Endothelial cell of umbilical vein (primary cell): ENCODE results near the gene DYNLT1. TPM values are rescaled to one million over a fixed set of nuclear protein-coding genes. Genes with fewer than 3 reads are reported as not detected.

Experiments
- BruUV-seq: library from RNA; stranded (reverse); fragments of 400-500 nt; replicated peaks from 2 replicates; lab custom pipeline; 2021; lab: Mats Ljungman, UMichigan
- CTCF ChIA-PET: fragments of 300-600, 350-600 bp; sonication (Branson Sonifier 250); formaldehyde crosslinking; loops from one replicate; lab custom pipeline; 2021; ENCODE audit warnings: antibody characterized with exemption, inconsistent platforms; lab: Charles Lee
- POLR2A ChIA-PET: fragments of 300-600, 350-600 bp; sonication (Branson Sonifier 250); formaldehyde crosslinking; loops from one replicate; lab custom pipeline; 2021; ENCODE audit warnings: antibody characterized with exemption, inconsistent platforms; lab: Charles Lee
- DNase-seq: peaks from one replicate; pipeline ENCODE4 v3.0.0-alpha.2; 2011; ENCODE audit warnings: low read depth, low spot score
- FAIRE-seq: peaks from 2 replicates; lab custom pipeline; 2011; peaks lifted over from hg19 to GRCh38; lab: Jason Lieb, UNC
- H2AFZ ChIP-seq: 2 replicates; pipeline ENCODE4 v1.6.0; 2012; ENCODE audit warnings: low read depth, low read length, control low read depth, inconsistent platforms
- H3K27ac ChIP-seq: 2 replicates; pipeline ENCODE4 v1.5.1; 2011; ENCODE audit warnings: low read depth, mild to moderate bottlenecking, control low read depth, low read length, moderate library complexity; ENCODE audit not compliant: insufficient read depth
- H3K27me3 ChIP-seq, 2 experiments: 2 replicates each; pipeline versions ENCODE4 v1.6.0 to v1.6.1; 2011; ENCODE audit warnings: low read length in 2 of 2, mixed read lengths in 1 of 2; ENCODE audit not compliant: control insufficient read depth in 2 of 2, insufficient read depth in 2 of 2
- H3K36me3 ChIP-seq, 2 experiments: 2 replicates in 1 of 2; 3 replicates in 1 of 2; pipeline ENCODE4 v1.5.1; 2011; ENCODE audit warnings: low read length in 2 of 2, mild to moderate bottlenecking in 1 of 2, moderate library complexity in 1 of 2; ENCODE audit not compliant: control insufficient read depth in 2 of 2, insufficient read depth in 2 of 2; ENCODE audit errors: extremely low read depth in 1 of 2
- H3K4me1 ChIP-seq: 3 replicates; pipeline ENCODE4 v1.5.1; 2011; ENCODE audit warnings: mild to moderate bottlenecking, low read length; ENCODE audit not compliant: control insufficient read depth, insufficient read depth; ENCODE audit errors: extremely low read depth
- H3K4me2 ChIP-seq: 2 replicates; pipeline ENCODE4 v1.6.1; 2011; ENCODE audit warnings: low read length, control low read depth, mixed read lengths; ENCODE audit not compliant: insufficient read depth
- H3K4me3 ChIP-seq, 3 experiments: fragments of 200-600 bp in 1 of 3; sonication (generic), shearing (Covaris generic) in 1 of 3; replicated peaks in 1 of 3; 2 replicates each; pipeline ENCODE4 v1.5.1; 2011 to 2016; ENCODE audit warnings: control low read depth in 3 of 3, low read length in 3 of 3, mild to moderate bottlenecking in 2 of 3, inconsistent platforms in 1 of 3, low read depth in 1 of 3, moderate library complexity in 1 of 3; ENCODE audit not compliant: insufficient read depth in 1 of 3
- H3K79me2 ChIP-seq: 2 replicates; pipeline ENCODE4 v1.6.0; 2012; ENCODE audit warnings: low read length, inconsistent platforms; ENCODE audit not compliant: control insufficient read depth, insufficient read depth
- H3K9ac ChIP-seq: replicated peaks from 2 replicates; pipeline ENCODE3; 2011; ENCODE audit warnings: low read length, control low read depth; ENCODE audit not compliant: insufficient read depth; ENCODE audit errors: extremely low read depth
- H3K9me1 ChIP-seq: replicated peaks from 3 replicates; pipeline ENCODE4 v1.6.0; 2011; ENCODE audit warnings: mild to moderate bottlenecking, low read length; ENCODE audit not compliant: control insufficient read depth, insufficient read depth; ENCODE audit errors: extremely low read depth
- H3K9me3 ChIP-seq: replicated peaks from 2 replicates; pipeline ENCODE4 v1.5.1; 2012; ENCODE audit warnings: low read length, inconsistent platforms; ENCODE audit not compliant: control insufficient read depth, insufficient read depth
- H4K20me1 ChIP-seq: replicated peaks from 2 replicates; pipeline ENCODE3; 2011; ENCODE audit warnings: mild to moderate bottlenecking, low read length; ENCODE audit not compliant: control insufficient read depth, insufficient read depth; ENCODE audit errors: extremely low read depth
- EZH2 ChIP-seq: IDR thresholded peaks from 2 replicates; pipeline ENCODE4 v1.6.1; 2012; ENCODE audit warnings: borderline replicate concordance, low read depth, mild to moderate bottlenecking, moderate library complexity, low read length, inconsistent platforms; ENCODE audit not compliant: severe bottlenecking
- FOS ChIP-seq: IDR thresholded peaks from 2 replicates; pipeline ENCODE4 v1.6.1; 2011; ENCODE audit warnings: mild to moderate bottlenecking, low read length, moderate library complexity, borderline replicate concordance; ENCODE audit not compliant: insufficient read depth
- GATA2 ChIP-seq: IDR thresholded peaks from 2 replicates; pipeline ENCODE4 v1.7.0; 2011; ENCODE audit warnings: low read depth, mild to moderate bottlenecking, moderate library complexity, mixed read lengths, low read length; ENCODE audit not compliant: insufficient read length, insufficient read depth
- JUN ChIP-seq: IDR thresholded peaks from 2 replicates; pipeline ENCODE4 v1.6.1; 2011; ENCODE audit warnings: borderline replicate concordance, low read depth; ENCODE audit not compliant: insufficient read length, insufficient read depth
- MYC ChIP-seq: IDR thresholded peaks from one replicate; pipeline ENCODE4 v1.6.1; 2011; ENCODE audit warnings: mild to moderate bottlenecking, low read depth, low read length
- POLR2A ChIP-seq: IDR thresholded peaks from 2 replicates; pipeline ENCODE4 v1.6.1; 2012; ENCODE audit warnings: low read depth, mild to moderate bottlenecking, control low read depth, low read length
- POLR2AphosphoS5 ChIP-seq: IDR thresholded peaks from 2 replicates; pipeline ENCODE4 v1.6.1; 2012; ENCODE audit warnings: low read depth, mild to moderate bottlenecking, control low read depth, low read length, moderate library complexity; ENCODE audit not compliant: insufficient read depth
- dilution Hi-C: fragments of 300-500 bp; cut with MboI; formaldehyde crosslinking; loops from one replicate; pipeline ENCODE4 v1.15.0; 2019; ENCODE audit warnings: low sequenced_read_pairs; ENCODE audit not compliant: extremely low pct_ligation_motif_present
- intact Hi-C: fragments of 100-400 bp; cut with micrococcal nuclease; formaldehyde crosslinking; loops from one replicate; pipeline ENCODE4 v1.10.0; 2022
- polyA plus RNA-seq, 4 experiments: library from polyadenylated mRNA; depleted of rRNA in 3 of 4; stranded (reverse) in 3 of 4; unstranded in 1 of 4; fragments of >200 nt; gene quantifications; 2 replicates each; pipeline versions ENCODE4 v1.2.1 to v1.2.3, GENCODE V29; 2011 to 2012; ENCODE audit warnings: missing spikeins in 1 of 4
- total RNA-seq: library from RNA; stranded (reverse); gene quantifications from 2 replicates; pipeline ENCODE4 v1.2.3, GENCODE V29; 2021
- TF ChIP-seq, protein P1 (sequence below): IDR thresholded peaks from 2 replicates; pipeline ENCODE4 v1.6.1; 2011; ENCODE audit not compliant: insufficient read depth, insufficient read length
- TF ChIP-seq, protein P2 (sequence below), 2 donors: IDR thresholded peaks; 1 replicate in 1 of 2; 2 replicates in 1 of 2; pipeline ENCODE4 v1.5.1; 2011; ENCODE audit warnings: low read length in 2 of 2, mild to moderate bottlenecking in 2 of 2, moderate library complexity in 2 of 2, control low read depth in 1 of 2, inconsistent platforms in 1 of 2, low read depth in 1 of 2; ENCODE audit not compliant: insufficient read depth in 1 of 2; ENCODE audit errors: extremely low read depth in 1 of 2

Gene DYNLT1
- total and polyA plus RNA-seq, 2 donors (not counting 3 experiments of a cell fraction or from before 2014, with no cell fraction given), result 162 to 267 TPM

DNA sequence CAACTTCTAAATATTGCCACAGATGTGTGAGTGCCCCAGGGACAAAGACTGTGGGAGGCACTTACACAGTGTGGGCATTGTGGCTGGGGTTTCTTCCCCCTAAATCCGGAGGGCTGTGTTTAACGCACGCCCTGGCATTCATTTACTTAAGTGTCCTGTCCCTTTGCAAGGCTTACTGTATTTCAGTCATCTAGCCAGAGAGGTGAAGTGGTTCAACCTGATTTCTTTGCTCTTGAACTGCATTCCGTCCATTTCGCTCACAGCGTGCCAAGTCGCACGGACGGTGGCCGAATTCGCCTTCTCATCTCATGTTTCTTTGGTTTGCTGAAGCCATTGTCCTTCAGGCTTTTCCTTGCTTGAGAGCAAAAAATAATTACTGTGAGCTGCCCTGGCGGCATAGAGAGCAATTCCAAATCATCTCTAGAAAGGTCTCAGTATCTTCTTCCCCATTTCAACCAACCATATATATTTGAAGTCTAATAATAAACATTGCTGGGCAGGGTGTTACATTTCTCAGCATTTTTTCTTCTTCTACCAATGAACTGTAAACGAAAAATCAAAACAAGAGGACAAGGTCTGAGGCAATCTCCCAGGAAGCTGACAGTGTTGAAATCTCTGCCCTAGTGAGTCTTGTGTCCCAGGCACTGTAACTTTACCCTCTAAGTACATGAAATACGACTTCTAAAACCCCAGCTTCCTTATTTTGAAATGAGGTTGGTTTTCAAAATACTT is 22.3 kb upstream of the DYNLT1 start:
- Histone ChIP-seq H2AFZ (no peak overlapping the region), H3K27ac (no peak overlapping the region), H3K9me3 (no peaks in the 10 kb centered on the region), H3K79me2 (no peaks in the 10 kb centered on the region), H3K9me1 (no peaks in the 10 kb centered on the region), H3K27me3 (peaks cover 19 to 26% of the 10 kb centered on the region in 2 experiments), H3K4me1 (no peaks in the 10 kb centered on the region), H3K4me3 (no peak overlapping the region), H3K4me2 (no peak overlapping the region), H3K9ac (no peak overlapping the region), H3K36me3 (no peaks in the 10 kb centered on the region), H4K20me1 (no peaks in the 10 kb centered on the region)
- ChIA-PET POLR2A (no interaction called here), CTCF (interaction anchor here (0.9 to 1.1 kb wide), 1 partner anchor 25 kb away, joined by 4 read pairs; no protein-coding TSS in a partner anchor)
- TF ChIP-seq MYC (no peak), JUN (no peak), POLR2A (no peak), GATA2 (no peak), POLR2AphosphoS5 (no peak), EZH2 (no peak), FOS (no peak)
- TF ChIP-seq, protein P1, sequence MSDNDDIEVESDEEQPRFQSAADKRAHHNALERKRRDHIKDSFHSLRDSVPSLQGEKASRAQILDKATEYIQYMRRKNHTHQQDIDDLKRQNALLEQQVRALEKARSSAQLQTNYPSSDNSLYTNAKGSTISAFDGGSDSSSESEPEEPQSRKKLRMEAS, result no peak
- TF ChIP-seq, protein P2, sequence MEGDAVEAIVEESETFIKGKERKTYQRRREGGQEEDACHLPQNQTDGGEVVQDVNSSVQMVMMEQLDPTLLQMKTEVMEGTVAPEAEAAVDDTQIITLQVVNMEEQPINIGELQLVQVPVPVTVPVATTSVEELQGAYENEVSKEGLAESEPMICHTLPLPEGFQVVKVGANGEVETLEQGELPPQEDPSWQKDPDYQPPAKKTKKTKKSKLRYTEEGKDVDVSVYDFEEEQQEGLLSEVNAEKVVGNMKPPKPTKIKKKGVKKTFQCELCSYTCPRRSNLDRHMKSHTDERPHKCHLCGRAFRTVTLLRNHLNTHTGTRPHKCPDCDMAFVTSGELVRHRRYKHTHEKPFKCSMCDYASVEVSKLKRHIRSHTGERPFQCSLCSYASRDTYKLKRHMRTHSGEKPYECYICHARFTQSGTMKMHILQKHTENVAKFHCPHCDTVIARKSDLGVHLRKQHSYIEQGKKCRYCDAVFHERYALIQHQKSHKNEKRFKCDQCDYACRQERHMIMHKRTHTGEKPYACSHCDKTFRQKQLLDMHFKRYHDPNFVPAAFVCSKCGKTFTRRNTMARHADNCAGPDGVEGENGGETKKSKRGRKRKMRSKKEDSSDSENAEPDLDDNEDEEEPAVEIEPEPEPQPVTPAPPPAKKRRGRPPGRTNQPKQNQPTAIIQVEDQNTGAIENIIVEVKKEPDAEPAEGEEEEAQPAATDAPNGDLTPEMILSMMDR (IDR thresholded peaks at IDR 0.05; ENCODE audit: extremely low read depth in 1 of 2, insufficient read depth in 1 of 2, low read depth in 1 of 2, low read length in 2 of 2), result no peak
- no TSS peak for BruUV-seq
- intact Hi-C loops, result no loop called here
- no peak for DNase-seq
- dilution Hi-C loops, result no loop called here
- no peak for FAIRE-seq
